GM12891 (cell line): Measurements from ENCODE around the gene SLC9A9.

Source experiments
- PAX5 ChIP-seq: IDR thresholded peaks from 2 replicates; pipeline ENCODE4 v1.6.1; 2011; ENCODE audit warnings: low read length, moderate library complexity, mild to moderate bottlenecking; ENCODE audit not compliant: insufficient read depth, severe bottlenecking
- POLR2A ChIP-seq: IDR thresholded peaks from 2 replicates; pipeline ENCODE4 v1.6.1; 2011; ENCODE audit warnings: low read depth, low read length, control low read depth
- POLR2AphosphoS5 ChIP-seq: IDR thresholded peaks from 2 replicates; pipeline ENCODE4 v1.6.1; 2011; ENCODE audit warnings: low read depth, low read length, control low read depth
- POU2F2 ChIP-seq: IDR thresholded peaks from 2 replicates; pipeline ENCODE4 v1.6.1; 2011; ENCODE audit warnings: low read depth, mild to moderate bottlenecking, control low read depth, low read length, moderate library complexity
- SPI1 ChIP-seq: IDR thresholded peaks from 2 replicates; pipeline ENCODE4 v1.6.1; 2011; ENCODE audit warnings: low read depth, low read length, control low read depth
- TAF1 ChIP-seq: IDR thresholded peaks from 2 replicates; pipeline ENCODE4 v1.6.1; 2011; ENCODE audit warnings: low read depth, low read length, control low read depth

DNA sequence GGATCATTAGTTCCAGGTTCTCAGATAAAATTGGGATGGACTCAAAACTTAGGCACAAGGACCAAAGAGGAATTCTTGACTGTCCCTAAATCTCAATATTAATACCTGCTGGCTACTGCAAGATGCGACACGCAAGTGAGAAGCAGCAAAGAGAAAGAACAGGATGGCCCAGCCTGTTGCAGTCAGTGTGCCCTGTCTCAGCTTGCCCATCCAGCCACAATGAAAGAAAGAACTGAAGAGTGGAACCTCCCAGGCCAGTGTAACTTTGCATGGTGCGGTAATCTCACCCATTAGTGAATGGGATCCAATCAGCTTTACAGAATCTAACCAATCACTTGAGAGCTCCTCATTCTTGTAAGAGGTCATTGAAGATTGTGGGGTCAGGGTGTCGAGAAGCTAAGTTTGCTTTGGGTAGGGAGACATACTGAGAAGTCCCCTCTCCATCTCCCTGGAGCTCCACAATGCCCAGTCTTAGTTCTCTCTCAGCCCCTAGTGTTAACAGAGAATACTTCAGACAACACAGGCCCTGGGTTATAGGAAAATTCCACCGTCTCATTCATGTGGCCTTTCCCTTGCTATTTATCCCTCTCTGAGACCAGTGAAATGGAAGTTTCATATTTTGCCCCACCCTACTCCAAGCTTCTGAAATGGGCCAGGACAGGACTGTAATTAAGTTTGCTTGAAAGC, 3.2 kb upstream of the SLC9A9 start:
- TF ChIP-seq POLR2A (no peak), TAF1 (no peak), POU2F2 (no peak), POLR2AphosphoS5 (no peak), PAX5 (no peak), SPI1 (no peak)
